PFSK-1 (cell line): Measurements from ENCODE around the gene TRIAP1.

Source experiments
- POLR2AphosphoS5 ChIP-seq: IDR thresholded peaks from 2 replicates; pipeline ENCODE4 v1.6.1; 2012; ENCODE audit warnings: low read depth, mild to moderate bottlenecking, control low read depth, low read length, moderate library complexity
- REST ChIP-seq, 2 experiments: IDR thresholded peaks; 2 replicates each; pipeline versions ENCODE4 v1.6.1 to v1.8.0; 2011 to 2012; ENCODE audit warnings: low read depth in 2 of 2, low read length in 2 of 2, control low read depth in 1 of 2, inconsistent platforms in 1 of 2, mild to moderate bottlenecking in 1 of 2, moderate library complexity in 1 of 2; ENCODE audit not compliant: insufficient read depth in 1 of 2
- TAF1 ChIP-seq: IDR thresholded peaks from 2 replicates; pipeline ENCODE4 v1.6.1; 2012; ENCODE audit warnings: low read length, control low read depth, borderline replicate concordance; ENCODE audit not compliant: insufficient read depth

DNA sequence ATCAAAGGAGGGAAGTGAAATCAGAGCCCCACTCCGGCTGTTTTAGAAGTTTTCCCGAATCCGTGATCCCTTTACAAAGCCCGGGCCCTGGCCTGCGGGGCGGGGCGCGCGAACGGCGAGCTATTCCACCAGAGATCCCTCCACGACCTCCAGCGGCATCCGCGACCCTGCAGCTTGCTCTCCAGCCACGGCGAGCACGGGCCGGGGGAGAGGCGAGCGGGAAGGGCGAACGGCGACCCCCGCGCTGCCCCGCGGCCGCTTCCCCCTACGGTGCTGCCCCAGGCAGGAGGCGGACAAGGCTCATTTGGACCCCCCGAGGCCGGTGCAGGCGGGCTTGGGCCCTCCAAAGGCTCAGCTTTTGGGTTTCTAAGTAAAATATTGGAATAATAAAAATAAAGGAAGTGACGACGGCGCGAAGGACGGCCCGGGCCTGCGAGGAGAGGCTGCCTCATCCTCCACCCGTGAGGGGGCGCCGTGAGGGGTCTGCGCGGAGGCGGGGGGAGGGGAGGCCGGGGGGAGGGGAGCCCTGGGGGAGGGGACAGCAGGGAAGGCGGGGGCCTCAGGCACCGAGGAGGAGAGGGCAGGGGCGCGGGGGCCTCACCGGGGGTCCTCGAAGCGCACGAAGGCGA, 22.8 kb upstream of the TRIAP1 start:
- TF ChIP-seq REST (IDR thresholded peaks at IDR 0.05; ENCODE audit: insufficient read depth in 1 of 2, low read depth in 2 of 2, low read length in 2 of 2) (no peak), POLR2AphosphoS5 (no peak), TAF1 (no peak)
